IMR-90 (cell line): Measurements from ENCODE around the gene RMDN2. TPM values are rescaled to one million over a fixed set of nuclear protein-coding genes. Genes with fewer than 3 reads are reported as not detected.

ENCODE experiments used
- ATAC-seq: fragments of 200-7000 bp; cut with Tn5 transposase; 2 replicates; pipeline ENCODE4 v1.9.1; 2020; ENCODE audit warnings: low read depth, mild to moderate bottlenecking, moderate library complexity
- BruUV-seq: library from RNA; stranded (reverse); fragments of 400-500 nt; replicated peaks from 2 replicates; lab custom pipeline; 2021; lab: Mats Ljungman, UMichigan
- CTCF ChIA-PET: fragments of 300-600 bp; formaldehyde crosslinking; extraction: SDS; loops from one replicate; lab custom pipeline; 2021; ENCODE audit warnings: antibody characterized with exemption; lab: Yijun Ruan, JAX
- POLR2A ChIA-PET: fragments of 300-600 bp; sonication (Branson Sonifier 250); formaldehyde crosslinking; loops from one replicate; lab custom pipeline; 2022; ENCODE audit warnings: antibody characterized with exemption; ENCODE audit not compliant: unreplicated experiment; lab: Charles Lee
- DNase-seq: peaks from one replicate; pipeline ENCODE4 v3.0.0; 2013
- H2AFZ ChIP-seq: replicated peaks from 2 replicates; pipeline ENCODE3; 2013; ENCODE audit warnings: low read length, mild to moderate bottlenecking; ENCODE audit not compliant: poor library complexity
- H2AK5ac ChIP-seq: 2 replicates; pipeline ENCODE4 v1.6.1; 2013; ENCODE audit warnings: low read depth, low read length, inconsistent platforms
- H2AK9ac ChIP-seq: replicated peaks from 2 replicates; pipeline ENCODE3; 2013; ENCODE audit warnings: mild to moderate bottlenecking, low read depth, low read length, moderate library complexity; ENCODE audit not compliant: poor library complexity
- H2BK120ac ChIP-seq: 2 replicates; pipeline ENCODE4 v1.6.1; 2013; ENCODE audit warnings: low read depth, low read length, inconsistent platforms
- H2BK15ac ChIP-seq: 3 replicates; pipeline ENCODE4 v1.6.1; 2013; ENCODE audit warnings: low read depth, low read length, inconsistent platforms
- H2BK20ac ChIP-seq: 2 replicates; pipeline ENCODE4 v1.6.1; 2013; ENCODE audit warnings: low read depth, mild to moderate bottlenecking, inconsistent platforms, low read length, moderate library complexity
- H2BK5ac ChIP-seq: 2 replicates; pipeline ENCODE4 v1.6.1; 2013; ENCODE audit warnings: mild to moderate bottlenecking, low read depth, low read length, inconsistent platforms; ENCODE audit not compliant: poor library complexity, severe bottlenecking
- H3K14ac ChIP-seq: replicated peaks from 2 replicates; pipeline ENCODE4 v1.6.1; 2013; ENCODE audit warnings: low read depth, low read length, inconsistent platforms
- H3K18ac ChIP-seq: 2 replicates; pipeline ENCODE4 v1.6.1; 2013; ENCODE audit warnings: low read depth, low read length, control low read depth
- H3K23ac ChIP-seq: 2 replicates; pipeline ENCODE4 v1.6.1; 2013; ENCODE audit warnings: low read depth, low read length, inconsistent platforms
- H3K27ac ChIP-seq: 2 replicates; pipeline ENCODE4 v1.5.1; 2013; ENCODE audit warnings: mild to moderate bottlenecking, control low read depth, low read length; ENCODE audit not compliant: insufficient read depth
- H3K27me3 ChIP-seq: 2 replicates; pipeline ENCODE4 v1.6.1; 2013; ENCODE audit warnings: low read length; ENCODE audit not compliant: control insufficient read depth, insufficient read depth
- H3K36me3 ChIP-seq: 2 replicates; pipeline ENCODE4 v1.6.1; 2013; ENCODE audit warnings: low read length, mixed read lengths; ENCODE audit not compliant: control insufficient read depth, insufficient read depth
- H3K4ac ChIP-seq: 2 replicates; pipeline ENCODE4 v1.6.1; 2013; ENCODE audit warnings: low read depth, low read length, inconsistent platforms
- H3K4me1 ChIP-seq: 2 replicates; pipeline ENCODE4 v1.6.1; 2013; ENCODE audit warnings: low read length, mixed read lengths; ENCODE audit not compliant: control insufficient read depth, insufficient read depth
- H3K4me2 ChIP-seq: 2 replicates; pipeline ENCODE4 v1.6.1; 2013; ENCODE audit warnings: low read depth, mild to moderate bottlenecking, control low read depth, low read length, moderate library complexity
- H3K4me3 ChIP-seq: 2 replicates; pipeline ENCODE4 v1.5.1; 2013; ENCODE audit warnings: low read depth, mild to moderate bottlenecking, control low read depth, low read length, moderate library complexity; ENCODE audit not compliant: insufficient read depth
- H3K56ac ChIP-seq: 2 replicates; pipeline ENCODE4 v1.6.1; 2013; ENCODE audit warnings: low read length, inconsistent platforms; ENCODE audit not compliant: insufficient read depth; ENCODE audit errors: extremely low read depth
- H3K79me1 ChIP-seq, 2 experiments: 2 replicates each; pipeline ENCODE4 v1.6.1; 2013; ENCODE audit warnings: low read length in 2 of 2, inconsistent platforms in 1 of 2, low read depth in 1 of 2
- H3K9ac ChIP-seq: 2 replicates; pipeline ENCODE4 v1.6.1; 2013; ENCODE audit warnings: low read depth, low read length, control low read depth
- H3K9me1 ChIP-seq: 2 replicates; pipeline ENCODE4 v1.6.1; 2013; ENCODE audit warnings: low read length, inconsistent platforms; ENCODE audit not compliant: insufficient read depth
- H3K9me3 ChIP-seq: 2 replicates; pipeline ENCODE4 v1.6.1; 2013; ENCODE audit warnings: low read length; ENCODE audit not compliant: control insufficient read depth, insufficient read depth
- H4K20me1 ChIP-seq: 2 replicates; pipeline ENCODE4 v1.6.1; 2013; ENCODE audit warnings: low read length, inconsistent platforms; ENCODE audit not compliant: insufficient read depth
- H4K5ac ChIP-seq: 2 replicates; pipeline ENCODE4 v1.6.1; 2013; ENCODE audit warnings: mild to moderate bottlenecking, low read depth, low read length, control low read depth
- H4K8ac ChIP-seq, 2 experiments: 2 replicates each; pipeline ENCODE4 v1.6.1; 2013; ENCODE audit warnings: low read depth in 2 of 2, low read length in 2 of 2, control low read depth in 1 of 2, inconsistent platforms in 1 of 2
- H4K91ac ChIP-seq: 2 replicates; pipeline ENCODE4 v1.6.1; 2013; ENCODE audit warnings: low read depth, low read length, inconsistent platforms; ENCODE audit not compliant: insufficient read depth
- BHLHE40 ChIP-seq: fragments of 150-350 bp; IDR thresholded peaks from 2 replicates; pipeline ENCODE4 v1.6.1; 2016; ENCODE audit warnings: mild to moderate bottlenecking, low read depth, low read length
- CEBPB ChIP-seq: IDR thresholded peaks from 2 replicates; pipeline ENCODE4 v1.6.1; 2012; ENCODE audit warnings: low read depth, low read length, improper control_type of control experiment
- CHD1 ChIP-seq: IDR thresholded peaks from 2 replicates; pipeline ENCODE4 v1.6.1; 2012; ENCODE audit warnings: low read depth, low read length, improper control_type of control experiment
- FOS ChIP-seq: fragments of 150-350 bp; IDR thresholded peaks from 2 replicates; pipeline ENCODE4 v1.6.1; 2016; ENCODE audit warnings: low read depth, low read length
- MAFK ChIP-seq: IDR thresholded peaks from 2 replicates; pipeline ENCODE4 v1.6.1; 2012; ENCODE audit warnings: low read depth, low read length, improper control_type of control experiment
- MAZ ChIP-seq: IDR thresholded peaks from 2 replicates; pipeline ENCODE4 v1.6.1; 2012; ENCODE audit warnings: low read depth, mild to moderate bottlenecking, low read length, improper control_type of control experiment, moderate library complexity, borderline replicate concordance
- MXI1 ChIP-seq: IDR thresholded peaks from 2 replicates; pipeline ENCODE4 v1.6.1; 2012; ENCODE audit warnings: low read depth, mild to moderate bottlenecking, low read length, moderate library complexity, borderline replicate concordance
- NFE2L2 ChIP-seq: fragments of 150-350 bp; IDR thresholded peaks from 2 replicates; pipeline ENCODE4 v1.6.1; 2016; ENCODE audit warnings: low read depth, mild to moderate bottlenecking, low read length
- POLR2A ChIP-seq: IDR thresholded peaks from 2 replicates; pipeline ENCODE4 v1.6.1; 2012; ENCODE audit warnings: mild to moderate bottlenecking, low read depth, low read length
- RAD21 ChIP-seq: IDR thresholded peaks from 2 replicates; pipeline ENCODE4 v1.6.1; 2012; ENCODE audit warnings: low read length, improper control_type of control experiment
- RCOR1 ChIP-seq: IDR thresholded peaks from 2 replicates; pipeline ENCODE4 v1.6.1; 2012; ENCODE audit warnings: mild to moderate bottlenecking, low read length, improper control_type of control experiment; ENCODE audit not compliant: insufficient replicate concordance
- RFX5 ChIP-seq: IDR thresholded peaks from 2 replicates; pipeline ENCODE4 v1.8.0; 2012; ENCODE audit warnings: low read depth, mild to moderate bottlenecking, low read length, moderate library complexity
- SMC3 ChIP-seq: fragments of 150-350 bp; IDR thresholded peaks from 2 replicates; pipeline ENCODE4 v1.6.1; 2016; ENCODE audit warnings: low read depth, mild to moderate bottlenecking, antibody characterized with exemption, low read length, moderate library complexity
- WGBS, 2 experiments: methylation state at CpG; one replicate each; pipeline versions ENCODE4 v1.1.5 to v1.1.7; 2013; ENCODE audit warnings: missing lambda C conversion rate in 2 of 2; ENCODE audit not compliant: insufficient read length in 1 of 2; ENCODE audit errors: extremely low coverage in 2 of 2; 5-methylcytosine and 5-hydroxymethylcytosine counted together
- dilution Hi-C: fragments of 300-500 bp; cut with HindIII; formaldehyde crosslinking; loops from one replicate; pipeline ENCODE4 v1.14.3; 2018; ENCODE audit warnings: low sequenced_read_pairs; ENCODE audit not compliant: unreplicated experiment
- in situ Hi-C: fragments of 300-500 bp; cut with MboI; formaldehyde crosslinking; loops from 3 replicates; pipeline ENCODE4 v1.14.3; 2019; ENCODE audit warnings: low sequenced_read_pairs, inconsistent platforms, mixed read lengths
- intact Hi-C: fragments of 100-400 bp; cut with micrococcal nuclease; formaldehyde crosslinking; loops from 2 replicates; pipeline ENCODE4 v1.10.0; 2022
- polyA plus RNA-seq, 3 experiments: library from polyadenylated mRNA; depleted of rRNA; stranded (reverse); fragments of >200 nt; gene quantifications; 2 replicates each; pipeline ENCODE4 v1.2.3, GENCODE V29; 2012; ENCODE audit warnings: low replicate concordance in 1 of 3
- total RNA-seq: library from RNA; depleted of rRNA; stranded (reverse); fragments of >200 nt; gene quantifications from 2 replicates; pipeline ENCODE4 v1.2.3, GENCODE V29; 2012
- TF ChIP-seq, protein P1 (sequence below): fragments of 150-350 bp; IDR thresholded peaks from 2 replicates; pipeline ENCODE4 v1.6.1; 2017; ENCODE audit warnings: mild to moderate bottlenecking, antibody characterized with exemption, low read length, low read depth
- TF ChIP-seq, protein P2 (sequence below): fragments of 150-350 bp; IDR thresholded peaks from 2 replicates; pipeline ENCODE4 v1.6.1; 2016; ENCODE audit warnings: low read depth, mild to moderate bottlenecking, low read length, moderate library complexity, borderline replicate concordance
- TF ChIP-seq, protein P3 (sequence below): conservative IDR thresholded peaks from 2 replicates; pipeline ENCODE4 v1.5.1; 2012; ENCODE audit warnings: mild to moderate bottlenecking, low read depth, low read length, improper control_type of control experiment

RMDN2 gene
- total and polyA plus RNA-seq, 2 of the 4 experiments (the other 2 are of a cell fraction) = 2.3 to 3.0 TPM

DNA sequence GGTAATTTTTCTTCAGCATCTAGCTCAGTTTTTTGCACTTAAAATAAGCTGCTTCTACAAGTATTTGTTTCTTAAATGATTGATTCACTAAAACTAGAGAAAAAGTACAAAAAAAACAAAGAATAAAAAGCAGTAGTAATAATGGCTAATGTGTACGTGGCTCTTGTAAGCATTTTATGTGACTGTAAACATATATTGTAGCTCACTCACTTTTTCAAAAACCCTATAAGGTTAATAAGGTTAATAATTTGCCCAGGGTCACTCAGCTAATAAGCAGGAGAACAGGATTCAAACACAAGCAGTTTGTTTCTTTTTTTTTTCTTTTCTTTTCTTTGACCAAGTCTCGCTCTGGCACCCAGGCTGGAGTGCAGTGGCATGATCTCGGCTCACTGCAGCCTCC lies 67.5 kb downstream of the RMDN2 start:
- ATAC-seq = no peak
- H3K9me1 ChIP-seq = no peaks in the 10 kb centered on the region
- dilution Hi-C loops = no loop called here
- H3K4me2 ChIP-seq = no peak overlapping the region
- no peaks in the 10 kb centered on the region for H3K27me3 ChIP-seq
- WGBS, 2 experiments = no CpG with 5 or more reads among the region's 3 CpGs
- ChIA-PET CTCF (interaction anchor here (0.7 to 1.5 kb wide), 2 partner anchors 10 to 285 kb away, joined by 4 to 5 read pairs; no protein-coding TSS in a partner anchor), POLR2A (no interaction called here)
- H3K9me3 ChIP-seq = no peaks in the 10 kb centered on the region
- no peak overlapping the region for H2BK120ac ChIP-seq
- no peaks in the 10 kb centered on the region for H3K36me3 ChIP-seq
- no peak overlapping the region for H3K4me3 ChIP-seq
- no peak overlapping the region for H4K5ac ChIP-seq
- H3K14ac ChIP-seq = no peak overlapping the region
- BruUV-seq = no TSS peak
- no peak overlapping the region for H3K4ac ChIP-seq
- H4K91ac ChIP-seq = no peak overlapping the region
- no peak overlapping the region for H2AK9ac ChIP-seq
- intact Hi-C loops = no loop called here
- H3K27ac ChIP-seq = no peak overlapping the region
- no peaks in the 10 kb centered on the region for H3K4me1 ChIP-seq
- H2BK15ac ChIP-seq = no peak overlapping the region
- TF ChIP-seq CEBPB (no peak), RAD21 (no peak), SMC3 (no peak), RFX5 (no peak), BHLHE40 (no peak), POLR2A (no peak), RCOR1 (no peak), NFE2L2 (no peak), CHD1 (no peak), MAZ (no peak), MAFK (no peak), FOS (no peak), MXI1 (no peak)
- TF ChIP-seq, protein P1, sequence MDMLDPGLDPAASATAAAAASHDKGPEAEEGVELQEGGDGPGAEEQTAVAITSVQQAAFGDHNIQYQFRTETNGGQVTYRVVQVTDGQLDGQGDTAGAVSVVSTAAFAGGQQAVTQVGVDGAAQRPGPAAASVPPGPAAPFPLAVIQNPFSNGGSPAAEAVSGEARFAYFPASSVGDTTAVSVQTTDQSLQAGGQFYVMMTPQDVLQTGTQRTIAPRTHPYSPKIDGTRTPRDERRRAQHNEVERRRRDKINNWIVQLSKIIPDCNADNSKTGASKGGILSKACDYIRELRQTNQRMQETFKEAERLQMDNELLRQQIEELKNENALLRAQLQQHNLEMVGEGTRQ = no peak
- TF ChIP-seq, protein P2, sequence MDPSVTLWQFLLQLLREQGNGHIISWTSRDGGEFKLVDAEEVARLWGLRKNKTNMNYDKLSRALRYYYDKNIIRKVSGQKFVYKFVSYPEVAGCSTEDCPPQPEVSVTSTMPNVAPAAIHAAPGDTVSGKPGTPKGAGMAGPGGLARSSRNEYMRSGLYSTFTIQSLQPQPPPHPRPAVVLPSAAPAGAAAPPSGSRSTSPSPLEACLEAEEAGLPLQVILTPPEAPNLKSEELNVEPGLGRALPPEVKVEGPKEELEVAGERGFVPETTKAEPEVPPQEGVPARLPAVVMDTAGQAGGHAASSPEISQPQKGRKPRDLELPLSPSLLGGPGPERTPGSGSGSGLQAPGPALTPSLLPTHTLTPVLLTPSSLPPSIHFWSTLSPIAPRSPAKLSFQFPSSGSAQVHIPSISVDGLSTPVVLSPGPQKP = no peak
- TF ChIP-seq, protein P3, sequence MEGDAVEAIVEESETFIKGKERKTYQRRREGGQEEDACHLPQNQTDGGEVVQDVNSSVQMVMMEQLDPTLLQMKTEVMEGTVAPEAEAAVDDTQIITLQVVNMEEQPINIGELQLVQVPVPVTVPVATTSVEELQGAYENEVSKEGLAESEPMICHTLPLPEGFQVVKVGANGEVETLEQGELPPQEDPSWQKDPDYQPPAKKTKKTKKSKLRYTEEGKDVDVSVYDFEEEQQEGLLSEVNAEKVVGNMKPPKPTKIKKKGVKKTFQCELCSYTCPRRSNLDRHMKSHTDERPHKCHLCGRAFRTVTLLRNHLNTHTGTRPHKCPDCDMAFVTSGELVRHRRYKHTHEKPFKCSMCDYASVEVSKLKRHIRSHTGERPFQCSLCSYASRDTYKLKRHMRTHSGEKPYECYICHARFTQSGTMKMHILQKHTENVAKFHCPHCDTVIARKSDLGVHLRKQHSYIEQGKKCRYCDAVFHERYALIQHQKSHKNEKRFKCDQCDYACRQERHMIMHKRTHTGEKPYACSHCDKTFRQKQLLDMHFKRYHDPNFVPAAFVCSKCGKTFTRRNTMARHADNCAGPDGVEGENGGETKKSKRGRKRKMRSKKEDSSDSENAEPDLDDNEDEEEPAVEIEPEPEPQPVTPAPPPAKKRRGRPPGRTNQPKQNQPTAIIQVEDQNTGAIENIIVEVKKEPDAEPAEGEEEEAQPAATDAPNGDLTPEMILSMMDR = no peak
- no peak overlapping the region for H3K9ac ChIP-seq
- H3K23ac ChIP-seq = no peak overlapping the region
- no peaks in the 10 kb centered on the region for H4K20me1 ChIP-seq
- H2AFZ ChIP-seq = no peak overlapping the region
- H3K56ac ChIP-seq = no peak overlapping the region
- no peak overlapping the region for H2BK5ac ChIP-seq
- DNase-seq = no peak
- H2AK5ac ChIP-seq = no peak overlapping the region
- H4K8ac ChIP-seq = no peak overlapping the region
- no peak overlapping the region for H2BK20ac ChIP-seq
- in situ Hi-C loops = loop anchor here (5.0 kb wide), 1 partner anchor 275 kb away; no protein-coding TSS in a partner anchor
- no peak overlapping the region for H3K18ac ChIP-seq
- no peaks in the 10 kb centered on the region for H3K79me1 ChIP-seq
